GM12878 (cell line): Measurements from ENCODE around the gene TP53I11. TPM values are rescaled to one million over a fixed set of nuclear protein-coding genes. Genes with fewer than 3 reads are reported as not detected.

Source experiments
- ATAC-seq: fragments of 200-7000 bp; cut with Tn5 transposase; 3 replicates; pipeline ENCODE4 v1.9.1; 2020; ENCODE audit warnings: mild to moderate bottlenecking, moderate library complexity
- BruUV-seq: library from RNA; stranded (reverse); fragments of 400-500 nt; replicated peaks from 2 replicates; lab custom pipeline; 2021; lab: Mats Ljungman, UMichigan
- CTCF ChIA-PET: fragments of 300-600 bp; sonication (Branson Sonifier 250); formaldehyde crosslinking; extraction: SDS; loops from one replicate; lab custom pipeline; 2021; ENCODE audit warnings: inconsistent platforms; lab: Yijun Ruan, JAX
- POLR2A ChIA-PET: fragments of 350-600 bp; formaldehyde crosslinking; extraction: SDS; loops from one replicate; lab custom pipeline; 2021; ENCODE audit warnings: inconsistent platforms; lab: Charles Lee
- RAD21 ChIA-PET: fragments of 300-600 bp; sonication (Branson Sonifier 250); formaldehyde crosslinking; loops from one replicate; lab custom pipeline; 2023; ENCODE audit warnings: antibody characterized with exemption; ENCODE audit not compliant: unreplicated experiment; lab: Charles Lee
- SMC1A ChIA-PET: fragments of 300-600 bp; sonication (Branson Sonifier 250); formaldehyde crosslinking; loops from one replicate; lab custom pipeline; 2023; ENCODE audit not compliant: unreplicated experiment, uncharacterized antibody; lab: Charles Lee
- DNase-seq: peaks from one replicate; pipeline ENCODE4 v3.0.0-alpha.2; 2011; ENCODE audit warnings: low read depth, low spot score
- FAIRE-seq: peaks from 3 replicates; lab custom pipeline; 2011; peaks lifted over from hg19 to GRCh38; lab: Jason Lieb, UNC
- H2AFZ ChIP-seq: 2 replicates; pipeline ENCODE4 v1.6.0; 2011; ENCODE audit warnings: low read depth, low read length, control low read depth; ENCODE audit not compliant: control insufficient read depth
- H3K27ac ChIP-seq: 2 replicates; pipeline ENCODE4 v1.5.1; 2011; ENCODE audit warnings: control low read depth; ENCODE audit not compliant: control insufficient read depth, insufficient read depth
- H3K27me3 ChIP-seq, 2 experiments: replicated peaks in 1 of 2; 2 replicates each; pipeline versions ENCODE4 v1.6.0 to v1.6.1; 2011; ENCODE audit warnings: low read length in 1 of 2; ENCODE audit not compliant: control insufficient read depth in 2 of 2, insufficient read depth in 2 of 2
- H3K36me3 ChIP-seq, 2 experiments: 2 replicates each; pipeline ENCODE4 v1.5.1; 2011; ENCODE audit warnings: low read length in 1 of 2; ENCODE audit not compliant: control insufficient read depth in 2 of 2, insufficient read depth in 2 of 2
- H3K4me1 ChIP-seq: 2 replicates; pipeline ENCODE4 v1.6.1; 2011; ENCODE audit warnings: mild to moderate bottlenecking, low read length, moderate library complexity, mixed read lengths; ENCODE audit not compliant: control insufficient read depth, insufficient read depth
- H3K4me2 ChIP-seq: 2 replicates; pipeline ENCODE4 v1.6.0; 2011; ENCODE audit warnings: control low read depth; ENCODE audit not compliant: control insufficient read depth, insufficient read depth
- H3K4me3 ChIP-seq: fragments of 200-600 bp; sonication (generic); 2 replicates; pipeline ENCODE4 v1.5.1; 2016
- H3K79me2 ChIP-seq: 2 replicates; pipeline ENCODE4 v1.6.0; 2011; ENCODE audit warnings: low read length; ENCODE audit not compliant: control insufficient read depth, insufficient read depth
- H3K9ac ChIP-seq: 2 replicates; pipeline ENCODE4 v1.8.0; 2011; ENCODE audit warnings: low read length, control low read depth, mixed read lengths; ENCODE audit not compliant: control insufficient read depth, insufficient read depth
- H3K9me3 ChIP-seq: replicated peaks from 3 replicates; pipeline ENCODE4 v1.5.1; 2011; ENCODE audit warnings: mild to moderate bottlenecking, low read length; ENCODE audit not compliant: control insufficient read depth, insufficient read depth
- H4K20me1 ChIP-seq: 2 replicates; pipeline ENCODE4 v1.6.0; 2011; ENCODE audit not compliant: control insufficient read depth, insufficient read depth
- BCL3 ChIP-seq: IDR thresholded peaks from 2 replicates; pipeline ENCODE4 v1.6.1; 2011; ENCODE audit warnings: borderline replicate concordance, low read depth, mild to moderate bottlenecking, moderate library complexity, low read length; ENCODE audit not compliant: insufficient read depth, poor library complexity, severe bottlenecking
- BHLHE40 ChIP-seq, 2 experiments: fragments of 450-650 bp in 1 of 2; IDR thresholded peaks; 2 replicates each; pipeline ENCODE4 v1.6.1; 2011 to 2017; ENCODE audit warnings: low read depth in 2 of 2, borderline replicate concordance in 1 of 2, improper control_type of control experiment in 1 of 2, low read length in 1 of 2, mild to moderate bottlenecking in 1 of 2
- CBX5 ChIP-seq: sonication (generic); IDR thresholded peaks from 2 replicates; pipeline ENCODE4 v1.6.1; 2016; ENCODE audit warnings: low read depth, moderate library complexity, mild to moderate bottlenecking, inconsistent platforms
- CEBPB ChIP-seq, 2 experiments: fragments of 150-350 bp in 1 of 2; IDR thresholded peaks; 2 replicates each; pipeline ENCODE4 v1.6.1; 2012 to 2014; ENCODE audit warnings: low read depth in 2 of 2, low read length in 2 of 2, borderline replicate concordance in 1 of 2, inconsistent platforms in 1 of 2
- CEBPZ ChIP-seq: fragments of 150-350 bp; IDR thresholded peaks from 2 replicates; pipeline ENCODE4 v1.6.1; 2016; ENCODE audit warnings: low read depth, low read length
- HDAC6 ChIP-seq: fragments of 200-600 bp; sonication (generic); IDR thresholded peaks from one replicate; pipeline ENCODE4 v1.8.0; 2017; ENCODE audit warnings: antibody characterized with exemption; ENCODE audit not compliant: unreplicated experiment
- KDM1A ChIP-seq: fragments of 200-600 bp; sonication (generic); IDR thresholded peaks from 2 replicates; pipeline ENCODE4 v1.6.1; 2016; ENCODE audit warnings: borderline replicate concordance
- REST ChIP-seq: IDR thresholded peaks from 2 replicates; pipeline ENCODE4 v1.6.1; 2012; ENCODE audit warnings: mild to moderate bottlenecking, low read depth, low read length
- SMARCA5 ChIP-seq: fragments of 450-650 bp; IDR thresholded peaks from 2 replicates; pipeline ENCODE4 v1.6.1; 2017; ENCODE audit warnings: mild to moderate bottlenecking
- WGBS: methylation state at CpG from one replicate; pipeline ENCODE4 v1.1.6; 2016; ENCODE audit warnings: low lambda C conversion rate; ENCODE audit not compliant: insufficient replicate concordance, insufficient coverage; ENCODE audit errors: missing lambda C conversion rate; 5-methylcytosine and 5-hydroxymethylcytosine counted together
- in situ Hi-C: fragments of 300-500 bp; cut with MboI; formaldehyde crosslinking; loops from 9 replicates; pipeline ENCODE4 v1.14.3; 2018; ENCODE audit warnings: mixed read lengths
- intact Hi-C: fragments of 100-400 bp; cut with micrococcal nuclease; formaldehyde crosslinking; loops from one replicate; pipeline ENCODE4 v1.14.2; 2022; ENCODE audit not compliant: unreplicated experiment
- polyA plus RNA-seq, 11 experiments: library from polyadenylated mRNA; depleted of rRNA in 4 of 11; unstranded in 6 of 11; stranded (reverse) in 5 of 11; fragments of >200 nt; fragmentation: Nextera tagmentation in 4 of 11; fragmentation: Illumina TruSeq in 1 of 11; extraction: Ambion mirVana in 4 of 11; extraction: Trizol in 1 of 11; gene quantifications; 1 replicate in 1 of 11; 2 replicates in 10 of 11; pipeline versions ENCODE4 v1.2.1 to v1.2.3, GENCODE V29; 2011 to 2016; ENCODE audit warnings: inconsistent platforms in 2 of 11, missing spikeins in 2 of 11, low read depth in 1 of 11
- total RNA-seq, 4 experiments: library from RNA; depleted of rRNA in 3 of 4; stranded (reverse); fragments of >200 nt in 3 of 4; fragmentation: Illumina TruSeq in 1 of 4; extraction: Trizol in 1 of 4; gene quantifications; 2 replicates each; pipeline versions ENCODE4 v1.2.1 to v1.2.3, GENCODE V29; 2013 to 2021

Gene TP53I11
- total and polyA plus RNA-seq, 10 of the 15 experiments (the other 5 are each of a cell fraction or from before 2014, with no cell fraction given) = 0.03 to 0.28 (median 0.17) TPM; not detected in 3

GRCh38 chr11:44952500-44953260 is 2.0 kb upstream of the TP53I11 start:
- FAIRE-seq (no peak), ATAC-seq (no peak), DNase-seq (no peak)
- ChIA-PET CTCF (interaction anchor here (1.4 kb wide), 1 partner anchor 26 kb away, joined by 5 read pairs; no protein-coding TSS in a partner anchor), SMC1A (no interaction called here), RAD21 (no interaction called here), POLR2A (no interaction called here)
- H3K9ac ChIP-seq = no peak overlapping the region
- H3K27ac ChIP-seq = no peak overlapping the region
- no peaks in the 10 kb centered on the region for H3K4me1 ChIP-seq
- no TSS peak for BruUV-seq
- peaks cover 5% of the 10 kb centered on the region in 2 experiments for H3K27me3 ChIP-seq
- intact Hi-C loops = no loop called here
- H3K9me3 ChIP-seq = peaks cover 2% of the 10 kb centered on the region; the same call in 1 of the 3 replicates
- H3K36me3 ChIP-seq = no peaks in the 10 kb centered on the region
- H3K4me3 ChIP-seq = no peak overlapping the region
- WGBS = 3% methylated on average over 3 of the region's 3 CpGs
- no peaks in the 10 kb centered on the region; the same call in 1 of the 2 replicates for H4K20me1 ChIP-seq
- no peak overlapping the region for H3K4me2 ChIP-seq
- no peaks in the 10 kb centered on the region for H3K79me2 ChIP-seq
- in situ Hi-C loops = no loop called here
- H2AFZ ChIP-seq = no peak overlapping the region
- TF ChIP-seq SMARCA5 = no peak
- TF ChIP-seq HDAC6 = no peak
- TF ChIP-seq BHLHE40 (IDR thresholded peaks at IDR 0.05; ENCODE audit: borderline replicate concordance in 1 of 2, low read depth in 2 of 2, low read length in 1 of 2) = no peak
- TF ChIP-seq CEBPZ = no peak
- no peak for TF ChIP-seq CBX5
- no peak for TF ChIP-seq REST
- TF ChIP-seq BCL3 = no peak
- TF ChIP-seq CEBPB (IDR thresholded peaks at IDR 0.05; ENCODE audit: borderline replicate concordance in 1 of 2, low read depth in 2 of 2, low read length in 2 of 2) = no peak
- TF ChIP-seq KDM1A = no peak
